RWPE1 (cell line): ENCODE results near the gene GMPR2.

Source experiments
- CTCF ChIA-PET: fragments of 350-600 bp; sonication (Branson Sonifier 250); formaldehyde crosslinking; extraction: SDS; loops from one replicate; lab custom pipeline; 2021; lab: Yijun Ruan, JAX
- POLR2A ChIA-PET: fragments of 400-600 bp; formaldehyde crosslinking; extraction: SDS; loops from one replicate; lab custom pipeline; 2020; ENCODE audit warnings: antibody characterized with exemption; ENCODE audit not compliant: low non-redundant PET; lab: Yijun Ruan, JAX
- DNase-seq: peaks from one replicate; pipeline ENCODE4 v3.0.0; 2012; ENCODE audit warnings: low spot score
- H3K27ac ChIP-seq: fragments of 450-650 bp; 2 replicates; pipeline ENCODE4 v1.5.1; 2017
- CTCF ChIP-seq: fragments of 450-650 bp; conservative IDR thresholded peaks from 2 replicates; pipeline ENCODE4 v1.5.1; 2017; ENCODE audit warnings: low read depth, mild to moderate bottlenecking

Gene GMPR2

GRCh38 chr14:24232645-24233537 lies at the start of gene GMPR2:
Gene GMPR2 (plus strand): TSS chr14:24232929. CDS start chr14:24233254, 325 bp downstream.
- POLR2A ChIA-PET = no interaction called here

GRCh38 chr14:24183014-24183481 lies 49.7 kb upstream of the GMPR2 start:
- POLR2A ChIA-PET = interaction anchor here (0.6 kb wide), 1 partner anchor 12 kb away, joined by 7 read pairs; no protein-coding TSS in a partner anchor

More at GRCh38 chr14:24232645-24233537, at the start of gene GMPR2:
- no peak for TF ChIP-seq CTCF
- peak within 1 kb of the TSS; percentile 96 for H3K27ac ChIP-seq
- DNase-seq = peak; percentile 16
- CTCF ChIA-PET = interaction anchor here (1.4 kb wide), 1 partner anchor 16 kb away, joined by 3 read pairs; no protein-coding TSS in a partner anchor

GRCh38 chr14:24184104-24184970 lies 48.4 kb upstream of the GMPR2 start:
- H3K27ac ChIP-seq = 0 out of 2 replicates have a peak overlapping the region, but pooled peaks have one; percentile 1
- CTCF ChIA-PET = no interaction called here
- DNase-seq = no peak
- TF ChIP-seq CTCF = no peak
- POLR2A ChIA-PET = no interaction called here

More at GRCh38 chr14:24183014-24183481, 49.7 kb upstream of the GMPR2 start:
- H3K27ac ChIP-seq = peak overlapping the region; percentile 9; the same call in 1 of the 2 replicates
- TF ChIP-seq CTCF = no peak
- CTCF ChIA-PET = no interaction called here
- no peak for DNase-seq

GRCh38 chr14:24185026-24185425 lies 47.7 kb upstream of the GMPR2 start:
- DNase-seq = no peak
- no peak for TF ChIP-seq CTCF
- ChIA-PET POLR2A (no interaction called here), CTCF (no interaction called here)
- H3K27ac ChIP-seq = no peak overlapping the region

- ChIA-PET POLR2A (no interaction called here), CTCF (no interaction called here)
Measured at GRCh38 chr14:24185741-24186140, 47.0 kb upstream of the GMPR2 start.

More at GRCh38 chr14:24185741-24186140, 47.0 kb upstream of the GMPR2 start:
- DNase-seq = no peak
- H3K27ac ChIP-seq = no peak overlapping the region
- TF ChIP-seq CTCF = no peak
